HEK293T (cell line): ENCODE measurements around the gene MIA2.

ENCODE experiments used
- BHLHE40 ChIP-seq: fragments of 450-650 bp; IDR thresholded peaks from 2 replicates; pipeline ENCODE4 v1.6.1; 2016; ENCODE audit warnings: mild to moderate bottlenecking, moderate library complexity, borderline replicate concordance
- FOXA1 ChIP-seq: fragments of 450-650 bp; IDR thresholded peaks from 2 replicates; pipeline ENCODE4 v1.6.1; 2016; ENCODE audit warnings: mild to moderate bottlenecking
- L3MBTL2 ChIP-seq: fragments of 450-650 bp; conservative IDR thresholded peaks from 2 replicates; pipeline ENCODE4 v1.6.1; 2016; ENCODE audit warnings: mild to moderate bottlenecking
- NFRKB ChIP-seq: fragments of 450-650 bp; IDR thresholded peaks from 2 replicates; pipeline ENCODE4 v1.6.1; 2016; ENCODE audit warnings: mild to moderate bottlenecking, moderate library complexity

- TF ChIP-seq BHLHE40, result no peak
- no peak for TF ChIP-seq NFRKB
- TF ChIP-seq FOXA1, result no peak
- no peak for TF ChIP-seq L3MBTL2
Measured at GRCh38 chr14:39275395-39275794, 41.7 kb downstream of the MIA2 start.
